GM13977 (cell line): ENCODE results near the gene RPL37.
"Not testable (repeated sequence)": the region's sequence is repeated elsewhere in the genome, so short reads cannot be mapped to it uniquely, and the experiment has no call there.

ENCODE experiments used
- DNase-seq: peaks from one replicate; pipeline ENCODE4 v3.0.0; 2012; ENCODE audit warnings: low spot score
- in situ Hi-C: fragments of 300-500 bp; cut with MboI; formaldehyde crosslinking; loops from one replicate; pipeline ENCODE4 v1.12.0; 2022; ENCODE audit warnings: low sequenced_read_pairs, low pct_unique_long_range_greater_than_20kb, mixed read lengths, inconsistent platforms; ENCODE audit not compliant: unreplicated experiment
- TF ChIP-seq, protein P1 (sequence below): IDR thresholded peaks from 2 replicates; pipeline ENCODE4 v1.5.1; 2012; ENCODE audit warnings: mild to moderate bottlenecking, control low read depth; ENCODE audit not compliant: insufficient read depth; ENCODE audit errors: extremely low read depth, missing control alignments

The RPL37 gene

GRCh38 chr5:40828690-40829661 lies 6.0 kb downstream of the RPL37 start:
- no peak for DNase-seq
- TF ChIP-seq, protein P1, sequence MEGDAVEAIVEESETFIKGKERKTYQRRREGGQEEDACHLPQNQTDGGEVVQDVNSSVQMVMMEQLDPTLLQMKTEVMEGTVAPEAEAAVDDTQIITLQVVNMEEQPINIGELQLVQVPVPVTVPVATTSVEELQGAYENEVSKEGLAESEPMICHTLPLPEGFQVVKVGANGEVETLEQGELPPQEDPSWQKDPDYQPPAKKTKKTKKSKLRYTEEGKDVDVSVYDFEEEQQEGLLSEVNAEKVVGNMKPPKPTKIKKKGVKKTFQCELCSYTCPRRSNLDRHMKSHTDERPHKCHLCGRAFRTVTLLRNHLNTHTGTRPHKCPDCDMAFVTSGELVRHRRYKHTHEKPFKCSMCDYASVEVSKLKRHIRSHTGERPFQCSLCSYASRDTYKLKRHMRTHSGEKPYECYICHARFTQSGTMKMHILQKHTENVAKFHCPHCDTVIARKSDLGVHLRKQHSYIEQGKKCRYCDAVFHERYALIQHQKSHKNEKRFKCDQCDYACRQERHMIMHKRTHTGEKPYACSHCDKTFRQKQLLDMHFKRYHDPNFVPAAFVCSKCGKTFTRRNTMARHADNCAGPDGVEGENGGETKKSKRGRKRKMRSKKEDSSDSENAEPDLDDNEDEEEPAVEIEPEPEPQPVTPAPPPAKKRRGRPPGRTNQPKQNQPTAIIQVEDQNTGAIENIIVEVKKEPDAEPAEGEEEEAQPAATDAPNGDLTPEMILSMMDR = no peak
- in situ Hi-C loops = no loop called here

DNA sequence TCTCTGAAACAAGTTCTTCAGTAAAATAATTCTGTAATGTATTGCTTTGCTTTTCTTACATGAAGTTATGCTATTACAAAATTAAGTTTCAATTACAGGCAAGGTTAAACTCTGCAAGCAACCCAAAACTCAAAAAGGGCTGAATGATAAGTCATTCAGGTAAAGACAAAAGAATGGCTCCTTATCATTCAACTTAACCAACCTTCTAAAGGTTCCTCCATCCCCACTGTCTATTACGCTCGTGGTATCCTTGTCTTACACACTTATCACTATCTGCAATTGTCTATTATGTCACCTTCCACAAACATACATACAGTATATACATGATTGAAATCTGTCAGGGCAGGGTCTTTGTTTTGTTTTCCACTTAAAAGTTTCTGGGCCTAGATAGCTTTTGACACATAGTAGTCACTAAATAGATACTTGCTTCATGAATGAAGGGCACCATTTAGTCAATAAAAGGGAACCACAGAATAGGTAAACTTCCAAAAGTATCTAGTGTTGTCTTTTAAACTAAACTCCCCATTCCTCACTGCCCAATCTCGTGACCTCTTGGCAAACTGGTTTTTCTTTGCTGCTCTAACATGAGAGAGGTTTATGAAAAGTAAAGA lies 6.9 kb downstream of the RPL37 start:
- in situ Hi-C loops = no loop called here

GRCh38 chr5:40827188-40827977 lies 7.6 kb downstream of the RPL37 start:
- in situ Hi-C loops = no loop called here
- no peak for DNase-seq
- TF ChIP-seq, protein P1 = no peak

More for the DNA sequence above, 6.9 kb downstream of the RPL37 start:
- DNase-seq = no peak
- TF ChIP-seq, protein P1 = no peak

- TF ChIP-seq, protein P1 = no peak
- in situ Hi-C loops = no loop called here
- no peak for DNase-seq
Observed at GRCh38 chr5:40826489-40827187, 8.4 kb downstream of the RPL37 start.

- DNase-seq, in situ Hi-C loops: not testable (repeated sequence)
Observed at GRCh38 chr5:40825461-40826043, 9.5 kb downstream of the RPL37 start.

DNA sequence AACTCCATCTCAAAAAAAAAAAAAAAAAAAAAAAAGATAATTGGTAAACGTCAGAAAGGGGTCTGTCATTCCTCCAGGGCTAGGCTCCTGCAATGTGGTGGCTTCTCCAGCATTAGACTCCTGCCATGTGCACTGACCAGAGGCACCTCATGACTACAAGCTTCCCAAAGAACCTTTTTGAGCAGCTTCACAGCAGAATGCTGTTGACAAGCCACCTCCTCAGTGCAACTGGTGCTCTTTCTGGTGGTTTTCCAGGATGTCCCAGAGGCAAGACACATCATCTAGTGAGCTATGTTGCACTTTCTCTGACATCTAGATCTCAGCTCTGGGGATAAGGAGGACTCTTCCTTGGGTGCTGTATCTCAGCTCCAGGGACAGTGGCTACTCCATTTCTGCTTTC lies 11.6 kb downstream of the RPL37 start:
- no peak for DNase-seq
- TF ChIP-seq, protein P1 = no peak
- in situ Hi-C loops = no loop called here
